Neural progenitor cell (in vitro differentiated cells): ENCODE measurements around the gene NDST1. TPM values are rescaled to one million over a fixed set of nuclear protein-coding genes. Genes with fewer than 3 reads are reported as not detected.

Experiments used
- DNase-seq: peaks from one replicate; pipeline ENCODE4 v3.0.0-alpha.2; 2016; ENCODE audit warnings: low spot score
- H2AFZ ChIP-seq: fragments of 200-600 bp; sonication (generic); replicated peaks from 2 replicates; pipeline ENCODE4 v1.6.1; 2016; ENCODE audit warnings: antibody characterized with exemption
- H3F3A ChIP-seq: fragments of 200-600 bp; sonication (generic); 2 replicates; pipeline ENCODE4 v1.6.1; 2016; ENCODE audit warnings: antibody characterized with exemption, low read depth
- H3K27ac ChIP-seq: fragments of 200-600 bp; sonication (generic); 2 replicates; pipeline ENCODE4 v1.5.1; 2016; ENCODE audit warnings: mild to moderate bottlenecking
- H3K27me3 ChIP-seq: fragments of 200-600 bp; sonication (generic); 2 replicates; pipeline ENCODE4 v1.6.1; 2016; ENCODE audit warnings: mild to moderate bottlenecking, moderate library complexity
- H3K36me3 ChIP-seq: fragments of 200-600 bp; sonication (generic); 2 replicates; pipeline ENCODE4 v1.5.1; 2016
- H3K4me1 ChIP-seq: fragments of 200-600 bp; sonication (generic); 2 replicates; pipeline ENCODE4 v1.6.1; 2016; ENCODE audit warnings: mixed run types
- H3K4me2 ChIP-seq: fragments of 200-600 bp; sonication (generic); 2 replicates; pipeline ENCODE4 v1.6.1; 2016
- H3K4me3 ChIP-seq: fragments of 200-600 bp; sonication (generic); 2 replicates; pipeline ENCODE4 v1.5.1; 2016
- H3K79me2 ChIP-seq: fragments of 200-600 bp; sonication (generic); 2 replicates; pipeline ENCODE4 v1.6.1; 2016; ENCODE audit warnings: low read depth
- H3K9ac ChIP-seq: fragments of 200-600 bp; sonication (generic); 2 replicates; pipeline ENCODE4 v1.6.1; 2016
- H3K9me3 ChIP-seq: fragments of 200-600 bp; sonication (generic); 2 replicates; pipeline ENCODE4 v1.5.1; 2016; ENCODE audit warnings: low read depth
- H4K20me1 ChIP-seq: fragments of 200-600 bp; sonication (generic); 2 replicates; pipeline ENCODE4 v1.6.1; 2016; ENCODE audit warnings: low read depth
- H3K27ac Mint-ChIP-seq: 3 replicates; pipeline ENCODE4 v1.8.0; 2021; ENCODE audit warnings: mixed read lengths
- H3K27me3 Mint-ChIP-seq: 2 replicates; pipeline ENCODE4 v1.8.0; 2022; ENCODE audit warnings: low read depth, mild to moderate bottlenecking, inconsistent platforms, moderate library complexity, mixed read lengths; ENCODE audit not compliant: insufficient read depth
- H3K36me3 Mint-ChIP-seq: 3 replicates; pipeline ENCODE4 v1.8.0; 2021; ENCODE audit warnings: mixed read lengths
- H3K4me1 Mint-ChIP-seq: 3 replicates; pipeline ENCODE4 v1.8.0; 2021; ENCODE audit warnings: mixed read lengths
- H3K4me3 Mint-ChIP-seq: 3 replicates; pipeline ENCODE4 v1.8.0; 2021; ENCODE audit warnings: mild to moderate bottlenecking, moderate library complexity, mixed read lengths
- H3K9me3 Mint-ChIP-seq: 3 replicates; pipeline ENCODE4 v1.8.0; 2020; ENCODE audit warnings: mixed read lengths
- EZH2 ChIP-seq: fragments of 200-600 bp; sonication (generic); IDR thresholded peaks from 2 replicates; pipeline ENCODE4 v1.6.1; 2017; ENCODE audit warnings: antibody characterized with exemption, mild to moderate bottlenecking, moderate library complexity
- EZH2phosphoT487 ChIP-seq: fragments of 200-600 bp; sonication (generic); IDR thresholded peaks from 2 replicates; pipeline ENCODE4 v1.6.1; 2017; ENCODE audit warnings: antibody characterized with exemption
- total RNA-seq: library from RNA; depleted of rRNA; stranded (reverse); fragments of >200 nt; gene quantifications from 2 replicates; pipeline ENCODE4 v1.2.3, GENCODE V29; 2015; ENCODE audit warnings: low replicate concordance
- TF ChIP-seq, protein P1 (sequence below): fragments of 200-600 bp; sonication (generic); IDR thresholded peaks from 2 replicates; pipeline ENCODE4 v1.5.1; 2017; ENCODE audit warnings: antibody characterized with exemption, mild to moderate bottlenecking

NDST1 gene
- total RNA-seq, 1 donor from 2014 or later, result 22.9 TPM

DNA sequence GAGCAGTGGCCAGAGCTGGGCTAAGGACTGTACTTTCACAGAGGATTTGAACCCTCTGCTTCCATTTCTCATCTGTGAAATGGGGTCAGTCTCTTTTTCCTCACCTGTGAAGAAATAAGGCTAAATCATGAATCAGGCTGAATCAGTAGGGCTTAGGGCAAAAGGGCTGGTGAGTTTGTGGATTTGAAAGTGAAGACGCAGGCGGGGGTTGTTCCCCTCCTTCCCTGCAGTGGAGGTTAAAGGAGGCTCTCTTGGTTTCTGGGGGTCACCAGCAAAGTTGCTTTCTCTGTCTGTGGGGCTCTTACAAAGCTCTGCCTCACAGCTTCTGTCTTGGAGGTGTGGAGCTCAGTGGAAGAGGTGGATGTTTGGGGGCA is 17.6 kb upstream of the NDST1 start:
- H3K79me2 ChIP-seq, result peaks cover 90% of the 10 kb centered on the region
- no peak overlapping the region for H2AFZ ChIP-seq
- TF ChIP-seq EZH2phosphoT487 (no peak), EZH2 (no peak)
- TF ChIP-seq, protein P1, sequence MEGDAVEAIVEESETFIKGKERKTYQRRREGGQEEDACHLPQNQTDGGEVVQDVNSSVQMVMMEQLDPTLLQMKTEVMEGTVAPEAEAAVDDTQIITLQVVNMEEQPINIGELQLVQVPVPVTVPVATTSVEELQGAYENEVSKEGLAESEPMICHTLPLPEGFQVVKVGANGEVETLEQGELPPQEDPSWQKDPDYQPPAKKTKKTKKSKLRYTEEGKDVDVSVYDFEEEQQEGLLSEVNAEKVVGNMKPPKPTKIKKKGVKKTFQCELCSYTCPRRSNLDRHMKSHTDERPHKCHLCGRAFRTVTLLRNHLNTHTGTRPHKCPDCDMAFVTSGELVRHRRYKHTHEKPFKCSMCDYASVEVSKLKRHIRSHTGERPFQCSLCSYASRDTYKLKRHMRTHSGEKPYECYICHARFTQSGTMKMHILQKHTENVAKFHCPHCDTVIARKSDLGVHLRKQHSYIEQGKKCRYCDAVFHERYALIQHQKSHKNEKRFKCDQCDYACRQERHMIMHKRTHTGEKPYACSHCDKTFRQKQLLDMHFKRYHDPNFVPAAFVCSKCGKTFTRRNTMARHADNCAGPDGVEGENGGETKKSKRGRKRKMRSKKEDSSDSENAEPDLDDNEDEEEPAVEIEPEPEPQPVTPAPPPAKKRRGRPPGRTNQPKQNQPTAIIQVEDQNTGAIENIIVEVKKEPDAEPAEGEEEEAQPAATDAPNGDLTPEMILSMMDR, result no peak
- peaks cover 2% of the 10 kb centered on the region for H3K36me3 Mint-ChIP-seq
- H3F3A ChIP-seq, result peaks cover 33% of the 10 kb centered on the region
- H4K20me1 ChIP-seq, result peaks cover 48% of the 10 kb centered on the region
- no peaks in the 10 kb centered on the region for H3K9me3 ChIP-seq
- peak overlapping the region; percentile 2 for H3K27ac Mint-ChIP-seq
- H3K4me2 ChIP-seq, result peak overlapping the region; percentile 12
- H3K36me3 ChIP-seq, result no peaks in the 10 kb centered on the region
- peaks cover 53% of the 10 kb centered on the region for H3K4me1 Mint-ChIP-seq
- H3K27me3 Mint-ChIP-seq, result peaks cover 5% of the 10 kb centered on the region
- H3K27ac ChIP-seq, result no peak overlapping the region
- no peak overlapping the region for H3K9ac ChIP-seq
- no peak for DNase-seq
- no peak overlapping the region for H3K4me3 ChIP-seq
- peaks cover 44% of the 10 kb centered on the region for H3K4me1 ChIP-seq
- H3K4me3 Mint-ChIP-seq, result no peak overlapping the region
- H3K9me3 Mint-ChIP-seq, result no peaks in the 10 kb centered on the region
- H3K27me3 ChIP-seq, result no peaks in the 10 kb centered on the region

DNA sequence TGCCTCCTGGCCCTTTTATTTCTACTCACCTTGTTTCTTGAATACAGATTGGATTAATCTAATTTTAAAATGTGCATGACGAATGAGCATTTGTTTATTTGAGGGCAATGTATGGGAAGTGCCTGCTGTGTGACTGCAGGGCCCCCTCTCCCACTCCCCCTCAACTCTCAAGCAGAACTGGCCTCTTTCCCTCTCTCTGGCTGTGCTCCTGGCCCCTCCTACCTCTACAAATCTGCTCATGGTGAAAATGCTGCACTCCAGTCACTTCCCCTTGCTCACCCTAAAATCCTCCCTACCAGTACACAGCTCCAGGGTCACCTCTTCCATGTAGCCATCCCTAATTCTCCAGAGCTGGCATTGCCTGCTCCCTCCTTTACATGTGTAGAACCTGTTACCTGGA is 17.2 kb upstream of the NDST1 start:
- peaks cover 33% of the 10 kb centered on the region for H3F3A ChIP-seq
- no peak overlapping the region for H3K4me3 ChIP-seq
- H3K36me3 Mint-ChIP-seq, result peaks cover 4% of the 10 kb centered on the region
- peak overlapping the region; percentile 5 for H3K4me3 Mint-ChIP-seq
- no peak for DNase-seq
- H3K27ac ChIP-seq, result no peak overlapping the region
- peaks cover 48% of the 10 kb centered on the region for H4K20me1 ChIP-seq
- H3K27me3 Mint-ChIP-seq, result peaks cover 5% of the 10 kb centered on the region
- H3K9me3 ChIP-seq, result no peaks in the 10 kb centered on the region
- no peak overlapping the region for H3K27ac Mint-ChIP-seq
- H3K9ac ChIP-seq, result no peak overlapping the region
- H3K4me1 Mint-ChIP-seq, result peaks cover 55% of the 10 kb centered on the region
- no peaks in the 10 kb centered on the region for H3K27me3 ChIP-seq
- H3K36me3 ChIP-seq, result no peaks in the 10 kb centered on the region
- H3K4me2 ChIP-seq, result peak overlapping the region; percentile 12
- peaks cover 95% of the 10 kb centered on the region for H3K79me2 ChIP-seq
- H3K4me1 ChIP-seq, result peaks cover 44% of the 10 kb centered on the region
- TF ChIP-seq EZH2, result no peak
- TF ChIP-seq, protein P1, result no peak
- no peak for TF ChIP-seq EZH2phosphoT487
- H3K9me3 Mint-ChIP-seq, result no peaks in the 10 kb centered on the region
- H2AFZ ChIP-seq, result no peak overlapping the region

DNA sequence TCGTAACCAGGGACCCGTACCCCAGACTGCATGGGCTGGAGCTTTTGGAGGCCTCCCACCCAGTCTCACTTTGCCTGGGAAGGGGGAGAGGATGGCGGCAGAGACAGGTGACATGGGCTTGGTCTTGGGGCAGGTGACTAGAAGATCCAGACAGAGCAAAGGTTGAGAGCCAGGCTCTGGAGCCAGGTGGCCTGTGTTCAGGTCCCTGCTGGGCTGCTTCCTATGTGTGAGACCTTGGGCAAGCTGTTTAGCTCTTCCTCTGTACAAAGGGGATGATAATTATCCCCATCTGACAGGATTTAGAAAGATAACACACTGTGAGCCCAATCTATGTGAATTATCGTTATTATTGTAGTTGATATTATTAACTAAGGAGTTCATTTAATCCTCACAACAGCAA is 16.1 kb upstream of the NDST1 start:
- no peak for DNase-seq
- H4K20me1 ChIP-seq, result peaks cover 49% of the 10 kb centered on the region
- peaks cover 5% of the 10 kb centered on the region for H3K27me3 Mint-ChIP-seq
- TF ChIP-seq EZH2phosphoT487, result no peak
- TF ChIP-seq, protein P1, result no peak
- TF ChIP-seq EZH2, result no peak
- no peaks in the 10 kb centered on the region for H3K36me3 ChIP-seq
- peaks cover 38% of the 10 kb centered on the region for H3F3A ChIP-seq
- H3K4me2 ChIP-seq, result no peak overlapping the region
- peaks cover 8% of the 10 kb centered on the region for H3K36me3 Mint-ChIP-seq
- peaks cover 53% of the 10 kb centered on the region for H3K4me1 ChIP-seq
- H3K9me3 Mint-ChIP-seq, result no peaks in the 10 kb centered on the region
- no peak overlapping the region for H3K4me3 ChIP-seq
- H3K27ac Mint-ChIP-seq, result no peak overlapping the region
- H3K27me3 ChIP-seq, result no peaks in the 10 kb centered on the region
- peaks cover 65% of the 10 kb centered on the region for H3K4me1 Mint-ChIP-seq
- no peak overlapping the region for H3K9ac ChIP-seq
- peak overlapping the region; percentile 10 for H3K27ac ChIP-seq
- peaks cover 100% of the 10 kb centered on the region for H3K79me2 ChIP-seq
- no peak overlapping the region for H3K4me3 Mint-ChIP-seq
- H3K9me3 ChIP-seq, result no peaks in the 10 kb centered on the region
- H2AFZ ChIP-seq, result no peak overlapping the region
